Esophagus muscularis mucosa (tissue), 3 donors: ENCODE results near the gene STAB2.

Experiments
- POLR2A ChIP-seq: fragments of 450-650 bp; IDR thresholded peaks from one replicate; pipeline ENCODE4 v1.6.1; 2017; ENCODE audit warnings: antibody characterized with exemption, moderate library complexity, mild to moderate bottlenecking, low read depth
- TF ChIP-seq, protein P1 (sequence below), 3 experiments: fragments of 200-600 bp in 2 of 3; fragments of 450-650 bp in 1 of 3; sonication (generic) in 2 of 3; IDR thresholded peaks; one replicate each; pipeline ENCODE4 v1.5.1; 2017 to 2019; ENCODE audit warnings: antibody characterized with exemption in 3 of 3, mild to moderate bottlenecking in 2 of 3, moderate library complexity in 1 of 3

DNA sequence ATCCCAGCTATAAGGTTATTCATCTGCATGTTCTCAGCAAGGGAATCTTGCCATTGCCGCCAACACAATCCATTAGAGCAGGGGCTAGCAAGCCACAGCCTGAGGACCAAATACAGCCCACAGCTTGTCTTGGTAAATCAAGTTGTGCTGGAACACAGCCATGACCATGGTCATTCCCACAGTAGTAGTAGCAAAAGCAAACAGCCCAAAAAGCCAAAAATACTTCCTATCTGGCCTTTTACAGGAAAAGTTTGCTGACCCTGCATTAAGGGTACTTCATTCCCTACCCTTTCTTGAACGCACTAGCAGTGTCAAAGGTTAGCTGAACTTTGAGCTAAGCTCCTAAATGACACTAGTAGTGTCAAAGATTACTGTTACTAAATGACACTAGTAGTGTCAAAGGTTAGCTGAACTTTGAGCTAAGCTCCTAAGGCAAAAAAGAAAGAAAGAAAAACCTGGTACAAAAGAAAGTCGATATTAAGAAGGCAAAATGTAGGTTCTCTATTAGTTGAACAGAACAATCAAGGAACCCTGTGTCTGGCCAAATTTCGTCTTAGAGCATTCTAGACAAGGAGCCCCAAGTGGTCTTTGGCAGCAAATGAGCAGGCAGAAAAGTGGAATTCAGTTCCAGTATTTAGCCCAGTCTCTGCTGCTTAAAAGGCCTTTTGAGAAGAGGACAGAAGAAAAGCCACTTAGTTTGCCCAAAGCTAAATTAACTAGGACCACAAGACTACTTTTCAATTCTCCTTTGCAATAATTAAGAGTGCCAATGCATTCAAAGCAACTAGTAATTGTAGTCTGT is 186.2 kb downstream of the STAB2 start:
- TF ChIP-seq, protein P1, sequence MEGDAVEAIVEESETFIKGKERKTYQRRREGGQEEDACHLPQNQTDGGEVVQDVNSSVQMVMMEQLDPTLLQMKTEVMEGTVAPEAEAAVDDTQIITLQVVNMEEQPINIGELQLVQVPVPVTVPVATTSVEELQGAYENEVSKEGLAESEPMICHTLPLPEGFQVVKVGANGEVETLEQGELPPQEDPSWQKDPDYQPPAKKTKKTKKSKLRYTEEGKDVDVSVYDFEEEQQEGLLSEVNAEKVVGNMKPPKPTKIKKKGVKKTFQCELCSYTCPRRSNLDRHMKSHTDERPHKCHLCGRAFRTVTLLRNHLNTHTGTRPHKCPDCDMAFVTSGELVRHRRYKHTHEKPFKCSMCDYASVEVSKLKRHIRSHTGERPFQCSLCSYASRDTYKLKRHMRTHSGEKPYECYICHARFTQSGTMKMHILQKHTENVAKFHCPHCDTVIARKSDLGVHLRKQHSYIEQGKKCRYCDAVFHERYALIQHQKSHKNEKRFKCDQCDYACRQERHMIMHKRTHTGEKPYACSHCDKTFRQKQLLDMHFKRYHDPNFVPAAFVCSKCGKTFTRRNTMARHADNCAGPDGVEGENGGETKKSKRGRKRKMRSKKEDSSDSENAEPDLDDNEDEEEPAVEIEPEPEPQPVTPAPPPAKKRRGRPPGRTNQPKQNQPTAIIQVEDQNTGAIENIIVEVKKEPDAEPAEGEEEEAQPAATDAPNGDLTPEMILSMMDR (IDR thresholded peaks at IDR 0.05), result no peak
- TF ChIP-seq POLR2A, result no peak
